Tibial artery (tissue), 4 donors: Measurements from ENCODE around the gene DNAH9.

Experiments
- DNase-seq, 2 donors: peaks; one replicate each; pipeline ENCODE4 v3.0.0-alpha.2; 2019
- H3K27ac ChIP-seq, 2 donors: fragments of 200-600 bp; sonication (generic) in 1 of 2; 1 replicate in 1 of 2; 2 replicates in 1 of 2; pipeline ENCODE4 v1.5.1; 2018 to 2019; ENCODE audit warnings: mild to moderate bottlenecking in 1 of 2
- H3K27me3 ChIP-seq, 2 donors: fragments of 200-600 bp; sonication (generic) in 1 of 2; one replicate each; pipeline versions ENCODE4 v1.5.1 to v1.6.0; 2016 to 2019
- H3K36me3 ChIP-seq, 3 donors: fragments of 200-600 bp; sonication (generic) in 2 of 3; one replicate each; pipeline ENCODE4 v1.5.1; 2016 to 2019; ENCODE audit warnings: mild to moderate bottlenecking in 2 of 3
- H3K4me1 ChIP-seq, 4 donors: fragments of 200-600 bp; sonication (generic) in 2 of 4; 1 replicate in 3 of 4; 2 replicates in 1 of 4; pipeline ENCODE4 v1.5.1; 2016 to 2019
- H3K4me3 ChIP-seq, 2 donors: fragments of 200-600 bp; sonication (generic) in 1 of 2; 1 replicate in 1 of 2; 2 replicates in 1 of 2; pipeline ENCODE4 v1.5.1; 2018 to 2019; ENCODE audit warnings: mild to moderate bottlenecking in 2 of 2
- H3K9me3 ChIP-seq, 3 donors: fragments of 200-600 bp; sonication (generic) in 1 of 3; one replicate each; pipeline ENCODE4 v1.5.1; 2016 to 2019
- intact Hi-C: fragments of 100-400 bp; cut with DNase I; formaldehyde crosslinking; loops from one replicate; pipeline ENCODE4 v1.15.0; 2023; ENCODE audit warnings: low total_unique reads
- TF ChIP-seq, protein P1 (sequence below), 2 experiments: fragments of 200-600 bp in 1 of 2; fragments of 450-650 bp in 1 of 2; IDR thresholded peaks; one replicate each; pipeline ENCODE4 v1.5.1; 2017 to 2019; ENCODE audit warnings: antibody characterized with exemption in 2 of 2, mild to moderate bottlenecking in 1 of 2, moderate library complexity in 1 of 2

The DNAH9 gene

DNA sequence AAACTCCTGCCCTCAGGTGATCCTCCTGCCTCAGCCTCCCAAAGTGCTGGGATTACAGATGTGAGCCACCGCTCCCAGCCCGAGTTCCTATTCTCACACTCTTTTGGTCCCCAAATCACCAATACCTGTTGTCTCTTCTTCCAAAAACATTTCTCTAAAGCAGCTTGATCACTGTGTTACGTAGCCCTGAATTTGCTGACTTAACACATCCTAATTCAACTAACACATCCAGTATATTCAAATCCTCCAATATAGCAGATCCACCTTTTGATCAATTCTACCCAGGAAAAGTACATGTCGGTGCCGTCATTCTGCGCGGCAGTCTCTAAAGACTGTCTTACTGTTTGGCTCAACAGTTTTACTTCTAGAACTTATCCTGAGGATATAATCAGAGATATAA is 207.7 kb downstream of the DNAH9 start:
- TF ChIP-seq, protein P1, sequence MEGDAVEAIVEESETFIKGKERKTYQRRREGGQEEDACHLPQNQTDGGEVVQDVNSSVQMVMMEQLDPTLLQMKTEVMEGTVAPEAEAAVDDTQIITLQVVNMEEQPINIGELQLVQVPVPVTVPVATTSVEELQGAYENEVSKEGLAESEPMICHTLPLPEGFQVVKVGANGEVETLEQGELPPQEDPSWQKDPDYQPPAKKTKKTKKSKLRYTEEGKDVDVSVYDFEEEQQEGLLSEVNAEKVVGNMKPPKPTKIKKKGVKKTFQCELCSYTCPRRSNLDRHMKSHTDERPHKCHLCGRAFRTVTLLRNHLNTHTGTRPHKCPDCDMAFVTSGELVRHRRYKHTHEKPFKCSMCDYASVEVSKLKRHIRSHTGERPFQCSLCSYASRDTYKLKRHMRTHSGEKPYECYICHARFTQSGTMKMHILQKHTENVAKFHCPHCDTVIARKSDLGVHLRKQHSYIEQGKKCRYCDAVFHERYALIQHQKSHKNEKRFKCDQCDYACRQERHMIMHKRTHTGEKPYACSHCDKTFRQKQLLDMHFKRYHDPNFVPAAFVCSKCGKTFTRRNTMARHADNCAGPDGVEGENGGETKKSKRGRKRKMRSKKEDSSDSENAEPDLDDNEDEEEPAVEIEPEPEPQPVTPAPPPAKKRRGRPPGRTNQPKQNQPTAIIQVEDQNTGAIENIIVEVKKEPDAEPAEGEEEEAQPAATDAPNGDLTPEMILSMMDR (IDR thresholded peaks at IDR 0.05), result no peak
- H3K9me3 ChIP-seq, result no peaks in the 10 kb centered on the region
- intact Hi-C loops, result no loop called here

DNA sequence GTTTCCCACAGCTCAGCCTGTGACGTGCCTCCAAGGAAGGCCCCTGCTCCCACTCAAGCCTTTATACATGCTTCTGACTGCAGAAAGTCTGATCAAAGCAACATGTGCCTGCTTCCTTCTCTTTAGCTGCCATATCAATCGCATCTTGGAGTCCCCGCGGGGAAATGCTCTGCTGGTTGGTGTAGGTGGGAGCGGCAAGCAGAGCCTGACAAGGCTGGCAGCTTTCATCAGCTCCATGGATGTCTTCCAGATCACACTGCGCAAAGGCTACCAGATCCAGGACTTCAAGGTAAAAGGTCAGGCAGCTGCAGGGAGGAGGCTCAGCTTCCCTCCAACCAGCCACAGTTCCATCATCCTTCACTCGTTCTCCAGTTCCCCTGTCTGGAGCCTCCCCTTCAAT is 209.3 kb downstream of the DNAH9 start:
- TF ChIP-seq, protein P1 (IDR thresholded peaks at IDR 0.05), result no peak
- H3K9me3 ChIP-seq, result no peaks in the 10 kb centered on the region

More for the DNA sequence above, 207.7 kb downstream of the DNAH9 start:
- Histone ChIP-seq H3K27ac (no peak overlapping the region), H3K4me3 (no peak overlapping the region), H3K4me1 (no peaks in the 10 kb centered on the region), H3K27me3 (peaks cover 0 to 2% of the 10 kb centered on the region in 2 donors), H3K36me3 (no peaks in the 10 kb centered on the region)
- no peak for DNase-seq

DNA sequence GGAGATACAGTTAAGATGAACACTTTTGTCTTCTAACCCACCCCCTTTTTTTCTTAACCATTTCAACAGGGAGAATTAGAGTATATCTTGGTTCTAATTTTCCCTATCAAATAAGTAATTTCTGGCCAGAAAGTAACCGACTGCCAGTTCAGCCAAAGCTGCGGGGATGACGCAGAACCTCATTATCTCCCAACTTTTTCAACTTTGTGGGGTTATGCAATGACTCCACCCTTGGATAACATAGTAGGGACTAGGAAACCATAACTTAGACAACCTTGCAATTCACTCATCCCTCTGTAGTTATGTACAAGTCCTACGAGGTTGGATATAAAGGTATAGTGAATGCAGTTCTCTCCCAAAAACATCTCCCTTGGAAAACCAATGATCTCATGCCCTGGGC is 215.0 kb downstream of the DNAH9 start:
- DNase-seq, result no peak
- Histone ChIP-seq H3K4me3 (no peak overlapping the region), H3K27me3 (peaks cover 0 to under 1% of the 10 kb centered on the region in 2 donors), H3K9me3 (no peaks in the 10 kb centered on the region), H3K4me1 (no peaks in the 10 kb centered on the region), H3K27ac (no peak overlapping the region), H3K36me3 (no peaks in the 10 kb centered on the region)
- intact Hi-C loops, result no loop called here
- TF ChIP-seq, protein P1 (IDR thresholded peaks at IDR 0.05), result no peak

More for the DNA sequence above, 209.3 kb downstream of the DNAH9 start:
- Histone ChIP-seq H3K36me3 (no peaks in the 10 kb centered on the region), H3K27me3 (peaks cover 0 to 2% of the 10 kb centered on the region in 2 donors), H3K27ac (no peak overlapping the region), H3K4me1 (no peaks in the 10 kb centered on the region), H3K4me3 (no peak overlapping the region)
- intact Hi-C loops, result no loop called here
- no peak for DNase-seq

DNA sequence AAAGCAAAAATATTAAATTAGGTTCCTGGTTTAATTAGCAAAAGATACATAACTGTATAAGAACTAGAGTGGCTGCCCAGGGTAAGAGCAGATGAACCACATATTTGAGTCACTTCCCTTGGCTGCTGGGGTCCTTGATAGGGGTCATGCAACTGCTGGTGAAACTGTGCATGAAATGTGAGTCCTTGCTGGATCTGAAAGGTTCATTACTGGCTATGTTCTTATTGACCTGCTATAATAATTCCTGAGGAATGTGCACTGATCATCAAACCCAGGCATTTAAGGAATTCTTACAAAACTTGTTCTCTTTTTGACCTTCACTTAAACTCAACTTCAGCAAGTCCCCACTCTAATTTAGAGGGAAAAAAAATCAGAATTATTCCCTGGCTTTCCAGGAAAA is 215.6 kb downstream of the DNAH9 start:
- Histone ChIP-seq H3K27me3 (no peaks in the 10 kb centered on the region), H3K4me1 (no peaks in the 10 kb centered on the region), H3K9me3 (no peaks in the 10 kb centered on the region), H3K27ac (no peak overlapping the region), H3K36me3 (no peaks in the 10 kb centered on the region), H3K4me3 (no peak overlapping the region)
- intact Hi-C loops, result no loop called here
- TF ChIP-seq, protein P1 (IDR thresholded peaks at IDR 0.05), result no peak
- no peak for DNase-seq

DNA sequence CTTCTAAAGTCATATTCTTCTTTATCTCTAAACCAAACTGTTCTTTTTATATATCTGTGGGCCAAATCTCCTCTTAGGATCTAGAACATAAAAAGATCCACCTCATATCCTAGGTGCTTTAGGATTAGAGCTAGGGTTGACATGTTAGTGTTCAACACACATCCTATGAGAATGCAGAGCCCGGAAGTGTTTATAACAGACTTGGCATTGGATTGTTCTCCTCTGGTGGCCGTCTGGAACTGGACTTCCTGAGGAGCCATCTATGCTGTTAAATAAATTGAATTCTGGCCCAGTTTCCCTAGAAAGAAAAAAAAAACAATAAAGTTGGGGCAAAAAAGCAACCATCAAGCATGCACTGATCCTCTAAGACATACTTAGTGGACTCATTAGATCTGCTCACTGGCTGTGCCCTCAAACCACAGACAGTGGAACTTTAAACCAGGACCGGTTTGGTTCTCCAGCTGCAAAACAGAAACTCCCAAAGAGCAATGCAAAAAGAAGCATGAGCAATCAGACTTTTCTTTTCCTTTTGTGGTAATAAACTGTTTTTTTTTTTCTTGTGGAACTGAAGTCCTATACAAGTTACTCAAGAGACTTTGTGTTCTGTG is 216.5 kb downstream of the DNAH9 start:
- Histone ChIP-seq H3K27me3 (no peaks in the 10 kb centered on the region), H3K4me1 (no peaks in the 10 kb centered on the region), H3K9me3 (no peaks in the 10 kb centered on the region), H3K27ac (no peak overlapping the region), H3K4me3 (no peak overlapping the region), H3K36me3 (no peaks in the 10 kb centered on the region)
- TF ChIP-seq, protein P1 (IDR thresholded peaks at IDR 0.05), result no peak
- no peak for DNase-seq
- intact Hi-C loops, result no loop called here

DNA sequence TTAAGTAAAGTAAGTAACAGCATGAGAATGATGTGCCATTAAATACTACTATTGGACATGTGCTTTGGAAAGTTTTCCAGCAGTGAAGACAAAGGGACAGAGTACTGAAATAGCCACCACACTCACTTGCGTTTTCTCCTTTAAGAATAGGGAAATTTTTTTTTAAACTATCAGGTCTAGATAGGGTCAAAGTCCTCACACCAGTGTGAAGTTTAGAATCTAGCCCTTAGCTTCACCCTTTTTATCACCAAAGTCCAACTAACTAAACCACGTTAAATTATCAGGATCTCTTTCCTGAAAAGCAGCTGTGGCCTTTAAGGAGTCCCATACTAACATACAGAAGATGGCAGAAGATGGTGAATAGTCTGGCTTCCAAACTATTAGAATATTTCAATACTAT is 218.1 kb downstream of the DNAH9 start:
- Histone ChIP-seq H3K4me1 (no peaks in the 10 kb centered on the region), H3K9me3 (no peaks in the 10 kb centered on the region), H3K36me3 (no peaks in the 10 kb centered on the region), H3K27me3 (no peaks in the 10 kb centered on the region), H3K4me3 (no peak overlapping the region), H3K27ac (no peak overlapping the region)
- no peak for DNase-seq
- TF ChIP-seq, protein P1 (IDR thresholded peaks at IDR 0.05), result no peak
- intact Hi-C loops, result no loop called here
